ENCODE measurements around the gene TMTC3. TPM values are rescaled to one million over a fixed set of nuclear protein-coding genes. Genes with fewer than 3 reads are reported as not detected.

Gene TMTC3
- total RNA-seq, 3 donors from 2014 or later, result 7.5 to 7.7 (median 7.5) TPM

DNA sequence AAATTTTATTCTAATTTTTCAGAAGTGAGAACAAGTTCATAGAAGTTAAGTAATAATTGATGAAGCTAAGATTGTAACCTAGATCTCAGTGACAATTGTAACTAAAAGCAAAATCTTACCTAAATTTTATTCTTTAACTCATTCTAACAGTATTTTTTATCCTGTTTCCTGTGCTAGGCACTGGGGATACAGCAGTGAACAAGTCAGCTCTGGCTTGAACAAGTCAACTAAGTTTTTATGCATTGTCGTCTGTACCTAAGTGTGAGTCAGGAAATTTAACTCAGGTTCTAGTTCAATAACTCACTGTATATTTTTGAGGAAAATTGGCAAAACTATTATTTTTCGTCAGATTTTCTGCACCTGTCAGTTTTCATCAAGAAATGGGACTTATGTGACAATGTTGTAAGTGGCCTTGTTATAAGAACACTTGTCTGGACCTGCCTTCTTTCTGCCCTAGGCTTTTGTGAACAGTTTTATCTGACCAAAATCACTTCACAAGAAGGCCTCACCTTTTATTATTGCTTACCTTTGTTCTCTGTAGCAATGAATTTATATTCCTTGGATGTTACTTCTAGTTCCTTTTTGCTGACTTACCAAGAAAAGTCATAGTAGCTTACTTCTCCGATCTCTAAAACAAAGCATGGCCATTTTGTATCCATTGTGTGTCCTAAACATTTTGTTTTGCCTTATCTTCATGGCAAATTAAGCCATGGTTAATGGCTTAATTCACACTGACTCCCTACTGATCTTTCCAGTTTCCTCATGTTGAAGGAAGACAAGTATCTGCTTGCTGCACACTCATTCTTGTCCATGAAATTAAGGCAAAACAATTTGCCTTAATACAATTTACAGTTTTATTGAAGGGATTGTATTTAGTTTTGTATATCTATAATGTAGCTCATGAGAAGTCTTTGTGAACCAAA is 2.7 kb downstream of the TMTC3 start:
- Mint-ChIP-seq H3K36me3 (ENCODE audit: insufficient read depth) (peaks cover 5% of the 10 kb centered on the region), H3K27me3 (ENCODE audit: low read depth) (no peaks in the 10 kb centered on the region), H3K4me3 (peak overlapping the region; percentile 28), H3K9me3 (no peaks in the 10 kb centered on the region), H3K4me1 (ENCODE audit: low read depth) (peaks cover 41% of the 10 kb centered on the region)
- DNase-seq, result no peak
- ATAC-seq, result no peak

DNA sequence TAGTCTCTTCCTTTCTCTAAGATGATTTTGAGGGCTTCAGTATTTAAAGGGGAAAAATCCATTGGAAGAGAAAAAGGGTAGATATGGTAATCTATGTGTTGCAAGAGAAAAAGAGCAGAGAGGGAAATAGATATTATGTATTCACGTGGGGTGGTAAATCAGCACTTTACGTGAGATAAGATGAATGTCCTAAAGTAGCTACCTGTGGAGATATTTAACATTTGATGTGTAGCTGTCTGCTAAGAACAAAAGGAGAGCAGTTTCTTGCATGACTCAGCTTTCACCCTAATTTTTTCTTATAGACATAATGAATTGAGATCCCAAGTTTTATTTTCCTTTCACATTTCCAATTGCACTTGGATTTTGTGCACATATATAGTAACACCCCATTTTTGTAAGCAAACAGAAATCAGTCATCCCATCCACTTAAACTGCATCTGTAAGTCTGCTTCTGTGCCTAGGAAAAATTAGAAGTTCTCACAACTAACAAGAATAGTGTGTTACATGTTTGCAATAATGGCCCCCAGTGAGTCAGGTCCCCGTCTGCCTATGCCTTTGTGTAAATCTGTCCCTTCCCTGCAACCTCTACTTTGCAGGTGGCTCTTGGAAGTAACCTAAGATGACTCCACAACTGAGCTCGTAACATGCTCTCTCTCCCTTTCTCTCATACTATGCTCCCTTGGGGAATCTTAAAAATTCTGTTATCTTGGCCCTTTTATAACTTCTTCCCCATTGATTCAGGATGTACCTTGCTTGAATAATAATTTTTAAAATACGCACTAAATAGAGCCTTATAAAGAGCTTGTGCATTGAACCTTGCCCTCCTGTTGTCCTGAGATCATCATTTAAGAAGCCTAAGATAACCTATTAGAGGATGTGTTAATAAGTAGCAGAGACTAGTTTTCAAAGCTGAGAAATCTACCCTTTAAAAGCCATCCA is 3.7 kb downstream of the TMTC3 start:
- Mint-ChIP-seq H3K4me3 (no peak overlapping the region), H3K9me3 (no peaks in the 10 kb centered on the region), H3K36me3 (ENCODE audit: insufficient read depth) (peaks cover 8% of the 10 kb centered on the region), H3K27me3 (ENCODE audit: low read depth) (no peaks in the 10 kb centered on the region), H3K4me1 (ENCODE audit: low read depth) (peaks cover 44% of the 10 kb centered on the region)
- ATAC-seq (no peak), DNase-seq (no peak)

DNA sequence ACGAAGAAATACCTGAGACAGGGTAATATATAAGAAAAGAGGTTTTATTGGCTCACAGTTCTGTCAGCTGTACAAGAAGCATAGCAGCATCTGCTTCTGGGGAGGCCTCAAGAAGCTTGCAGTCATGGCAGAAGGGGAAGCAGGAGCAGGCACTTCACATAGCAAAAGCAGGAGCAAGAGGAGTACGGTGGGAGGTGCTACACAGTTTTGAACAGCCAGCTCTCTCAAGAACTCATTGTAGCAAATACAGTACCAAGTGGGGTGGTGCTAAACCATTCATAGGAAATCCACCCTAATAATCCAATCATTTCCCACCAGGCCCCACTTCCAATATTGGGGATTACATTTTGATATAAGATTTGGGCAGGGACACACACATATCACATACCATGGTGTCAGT is 8.0 kb downstream of the TMTC3 start:
- Mint-ChIP-seq H3K4me3 (no peak overlapping the region), H3K4me1 (ENCODE audit: low read depth) (peaks cover 32% of the 10 kb centered on the region), H3K9me3 (no peaks in the 10 kb centered on the region), H3K36me3 (ENCODE audit: insufficient read depth) (peaks cover 12% of the 10 kb centered on the region), H3K27me3 (ENCODE audit: low read depth) (no peaks in the 10 kb centered on the region)
- ATAC-seq (no peak), DNase-seq (no peak)

DNA sequence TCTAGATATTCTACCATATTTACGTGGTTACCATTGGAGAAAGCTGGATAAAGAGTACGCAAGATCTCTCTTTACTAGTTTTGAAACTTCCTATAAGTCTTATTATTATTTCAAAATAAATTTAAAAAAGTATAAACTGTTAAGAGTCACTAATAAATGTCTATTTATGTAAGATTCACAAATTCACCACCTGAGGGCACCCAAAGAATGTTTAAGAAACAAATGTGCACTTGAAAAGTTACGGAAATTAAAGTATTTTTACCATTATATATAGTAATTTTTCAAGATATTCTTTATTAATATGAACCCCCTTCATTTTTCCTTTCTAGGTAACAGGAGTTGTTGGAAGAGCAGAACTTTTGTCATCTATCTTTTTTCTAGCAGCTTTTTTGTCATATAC is 11.9 kb downstream of the TMTC3 start:
- Mint-ChIP-seq H3K4me1 (ENCODE audit: low read depth) (peaks cover 16% of the 10 kb centered on the region), H3K9me3 (no peaks in the 10 kb centered on the region), H3K36me3 (ENCODE audit: insufficient read depth) (peaks cover 19% of the 10 kb centered on the region), H3K27me3 (ENCODE audit: low read depth) (no peaks in the 10 kb centered on the region), H3K4me3 (no peak overlapping the region)
- no peak for DNase-seq
- no peak for ATAC-seq

DNA sequence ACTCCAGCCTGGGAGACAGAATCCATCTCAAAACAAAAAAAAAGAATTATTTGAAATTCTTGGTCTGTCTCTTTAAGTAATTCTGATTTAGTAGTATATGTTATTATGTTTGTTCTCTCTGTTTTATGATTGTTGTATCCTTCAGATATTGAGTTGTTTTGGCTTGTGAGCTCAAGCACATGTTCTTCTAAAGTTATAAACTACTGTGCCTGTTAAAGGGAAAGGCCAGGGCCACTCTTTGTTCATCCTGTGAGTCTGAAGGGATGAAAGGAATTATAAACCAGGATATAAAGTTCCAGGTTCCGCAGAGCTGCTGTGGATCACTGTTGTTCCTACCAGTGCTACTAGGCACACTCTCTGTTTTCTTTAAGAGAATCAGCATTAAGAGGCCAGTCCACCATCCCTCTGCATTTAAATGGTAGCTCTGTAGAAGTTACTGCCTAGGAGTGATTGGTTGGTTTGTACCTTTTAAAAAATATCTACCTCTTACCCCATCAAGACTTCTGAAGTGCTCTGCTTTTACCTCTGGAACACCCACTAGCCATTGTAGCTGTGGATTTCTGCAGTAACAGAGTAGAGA is 14.1 kb downstream of the TMTC3 start:
- no peaks in the 10 kb centered on the region for H3K9me3 Mint-ChIP-seq
- peaks cover 10% of the 10 kb centered on the region for H3K4me1 Mint-ChIP-seq (ENCODE audit: low read depth)
- DNase-seq, result no peak
- ATAC-seq, result no peak
- H3K27me3 Mint-ChIP-seq (ENCODE audit: low read depth), result no peaks in the 10 kb centered on the region
- H3K4me3 Mint-ChIP-seq, result no peak overlapping the region
- peaks cover 14% of the 10 kb centered on the region for H3K36me3 Mint-ChIP-seq (ENCODE audit: insufficient read depth)

DNA sequence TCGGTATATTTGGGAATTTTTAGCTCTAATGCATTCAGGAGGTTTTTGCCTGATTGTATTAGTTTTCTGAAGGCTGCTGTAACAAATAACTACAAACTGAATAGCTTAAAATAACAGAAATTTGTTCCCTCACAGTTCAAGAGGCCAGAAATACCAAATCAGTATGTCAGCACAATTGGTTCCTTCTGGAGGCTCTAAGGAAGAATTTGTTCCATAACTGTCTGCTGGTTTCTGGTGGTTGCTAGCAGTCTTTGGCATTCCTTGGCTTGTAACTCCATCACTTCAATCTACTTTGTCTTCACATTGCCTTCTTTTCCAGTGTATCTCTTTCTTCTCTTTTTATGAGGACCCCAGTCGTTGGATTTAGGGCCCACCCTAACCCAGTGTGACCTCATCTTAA is 21.3 kb downstream of the TMTC3 start:
- H3K36me3 Mint-ChIP-seq (ENCODE audit: insufficient read depth), result peaks cover 36% of the 10 kb centered on the region
- no peaks in the 10 kb centered on the region for H3K4me1 Mint-ChIP-seq (ENCODE audit: low read depth)
- no peaks in the 10 kb centered on the region for H3K9me3 Mint-ChIP-seq
- no peaks in the 10 kb centered on the region for H3K27me3 Mint-ChIP-seq (ENCODE audit: low read depth)
- ATAC-seq, result no peak
- no peak for DNase-seq
- H3K4me3 Mint-ChIP-seq, result no peak overlapping the region

DNA sequence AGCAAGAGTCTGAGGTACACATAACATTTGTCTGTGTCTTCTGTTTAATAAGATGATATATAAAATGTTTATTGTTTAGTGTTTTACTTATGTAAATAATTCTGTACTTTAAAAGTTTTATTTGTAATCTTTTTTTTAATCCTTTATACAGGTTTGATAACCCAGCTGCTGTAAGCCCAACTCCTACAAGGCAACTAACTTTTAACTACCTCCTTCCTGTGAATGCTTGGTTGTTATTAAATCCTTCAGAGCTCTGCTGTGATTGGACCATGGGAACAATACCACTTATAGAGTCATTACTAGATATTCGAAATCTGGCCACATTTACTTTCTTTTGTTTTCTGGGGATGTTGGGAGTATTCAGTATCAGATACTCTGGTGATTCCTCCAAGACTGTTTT is 24.1 kb downstream of the TMTC3 start:
- Mint-ChIP-seq H3K4me3 (no peak overlapping the region), H3K9me3 (no peaks in the 10 kb centered on the region), H3K4me1 (ENCODE audit: low read depth) (no peaks in the 10 kb centered on the region), H3K36me3 (ENCODE audit: insufficient read depth) (peaks cover 49% of the 10 kb centered on the region), H3K27me3 (ENCODE audit: low read depth) (no peaks in the 10 kb centered on the region)
- no peak for ATAC-seq
- DNase-seq, result no peak

DNA sequence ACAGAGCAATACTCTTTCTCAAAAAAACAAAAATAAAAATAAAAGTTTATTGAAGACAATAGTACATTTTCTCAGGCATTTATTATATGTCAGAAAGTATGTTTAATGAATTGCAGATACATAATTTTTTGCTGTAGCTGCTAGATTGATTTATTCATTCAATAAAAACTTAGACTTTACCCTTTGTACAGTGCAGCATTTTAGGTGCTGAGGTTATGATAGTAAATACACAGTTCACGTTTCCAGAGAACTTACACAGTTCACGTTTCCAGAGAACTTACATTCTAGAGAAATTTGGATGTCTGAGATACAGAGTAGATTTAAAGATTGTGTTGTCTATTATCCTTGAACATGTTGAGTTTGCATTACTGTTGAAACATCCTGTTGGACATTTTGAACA is 25.3 kb downstream of the TMTC3 start:
- Mint-ChIP-seq H3K9me3 (no peaks in the 10 kb centered on the region), H3K4me3 (no peak overlapping the region), H3K27me3 (ENCODE audit: low read depth) (no peaks in the 10 kb centered on the region), H3K36me3 (ENCODE audit: insufficient read depth) (peaks cover 53% of the 10 kb centered on the region), H3K4me1 (ENCODE audit: low read depth) (no peaks in the 10 kb centered on the region)
- DNase-seq (no peak), ATAC-seq (no peak)

DNA sequence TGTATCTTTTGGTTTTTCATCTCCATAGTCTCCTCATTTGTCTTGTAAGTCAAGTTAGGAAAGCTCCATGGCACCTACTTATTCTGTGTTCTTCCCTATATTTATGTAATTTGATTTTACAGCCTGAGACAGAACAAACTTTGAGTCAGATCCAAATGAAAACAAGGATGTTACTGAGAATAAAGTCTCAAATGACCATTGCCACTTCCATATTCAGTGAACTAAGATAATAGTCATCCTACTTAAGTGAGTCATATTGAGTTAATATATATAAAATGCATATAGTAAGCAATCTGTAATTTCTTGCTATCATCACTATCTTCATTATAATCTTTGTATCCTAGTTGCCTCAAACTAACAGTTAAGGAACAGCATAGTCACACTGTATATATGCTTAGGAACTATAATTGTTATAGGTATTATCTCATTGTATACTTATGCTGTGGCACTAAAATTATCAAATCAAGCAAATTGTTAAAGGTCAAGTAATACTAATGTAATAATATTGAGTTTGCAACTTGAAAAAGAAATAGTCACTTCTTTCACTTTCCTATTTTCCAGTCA is 30.8 kb downstream of the TMTC3 start:
- no peaks in the 10 kb centered on the region for H3K4me1 Mint-ChIP-seq (ENCODE audit: low read depth)
- peaks cover 54% of the 10 kb centered on the region for H3K36me3 Mint-ChIP-seq (ENCODE audit: insufficient read depth)
- ATAC-seq, result no peak
- H3K4me3 Mint-ChIP-seq, result no peak overlapping the region
- H3K27me3 Mint-ChIP-seq (ENCODE audit: low read depth), result no peaks in the 10 kb centered on the region
- DNase-seq, result no peak
- no peaks in the 10 kb centered on the region for H3K9me3 Mint-ChIP-seq

DNA sequence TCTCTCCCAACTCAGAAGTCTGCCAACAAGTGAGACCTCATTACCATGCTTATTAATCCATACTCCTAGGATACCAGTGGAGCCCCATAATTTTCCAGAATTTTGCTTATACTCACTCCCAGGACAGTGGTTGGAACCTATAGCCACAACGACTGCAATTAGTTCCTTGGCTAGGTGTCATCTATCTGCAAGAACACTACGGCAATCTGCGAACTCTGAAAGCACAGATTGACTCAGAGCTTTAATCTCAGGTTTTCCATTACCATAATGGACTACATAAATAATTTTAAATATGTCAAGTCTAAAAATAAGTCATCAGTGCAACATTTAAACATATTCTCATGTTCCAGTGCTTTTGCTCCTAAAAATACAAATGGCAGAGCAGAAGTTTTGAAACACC is 33.4 kb downstream of the TMTC3 start:
- Mint-ChIP-seq H3K27me3 (ENCODE audit: low read depth) (no peaks in the 10 kb centered on the region), H3K36me3 (ENCODE audit: insufficient read depth) (peaks cover 56% of the 10 kb centered on the region), H3K9me3 (no peaks in the 10 kb centered on the region), H3K4me3 (no peak overlapping the region), H3K4me1 (ENCODE audit: low read depth) (no peaks in the 10 kb centered on the region)
- no peak for ATAC-seq
- DNase-seq, result no peak

DNA sequence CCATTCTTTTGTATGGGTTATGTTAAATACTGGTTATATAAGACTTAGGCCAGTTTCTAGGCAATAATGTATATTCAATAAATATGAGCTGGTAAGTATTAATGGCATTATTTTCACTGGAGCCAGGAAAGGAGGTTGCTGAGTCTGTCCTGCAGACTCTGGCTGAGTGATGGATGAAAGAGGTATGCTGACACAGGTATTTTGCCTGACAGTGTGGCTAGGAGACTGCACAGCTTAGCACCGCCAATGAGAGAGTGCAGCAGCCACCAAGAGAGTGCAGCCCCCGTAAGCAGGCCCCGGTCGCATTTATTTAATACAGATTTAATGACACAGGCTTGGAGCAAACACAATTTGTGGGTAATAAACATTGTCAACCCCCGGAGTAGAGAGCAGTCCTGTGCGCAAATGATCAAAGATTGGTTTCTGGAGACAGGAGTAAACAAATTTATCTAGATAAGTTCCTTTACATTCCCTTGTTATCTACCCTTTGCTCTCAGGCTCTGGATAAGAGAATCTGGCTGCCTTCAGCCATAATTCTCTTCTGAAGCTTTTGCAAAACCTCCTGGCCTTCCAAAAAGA is 37.4 kb downstream of the TMTC3 start:
- Mint-ChIP-seq H3K36me3 (ENCODE audit: insufficient read depth) (peaks cover 68% of the 10 kb centered on the region), H3K4me3 (no peak overlapping the region), H3K4me1 (ENCODE audit: low read depth) (no peaks in the 10 kb centered on the region), H3K27me3 (ENCODE audit: low read depth) (no peaks in the 10 kb centered on the region), H3K9me3 (no peaks in the 10 kb centered on the region)
- ATAC-seq, result no peak
- DNase-seq, result no peak

DNA sequence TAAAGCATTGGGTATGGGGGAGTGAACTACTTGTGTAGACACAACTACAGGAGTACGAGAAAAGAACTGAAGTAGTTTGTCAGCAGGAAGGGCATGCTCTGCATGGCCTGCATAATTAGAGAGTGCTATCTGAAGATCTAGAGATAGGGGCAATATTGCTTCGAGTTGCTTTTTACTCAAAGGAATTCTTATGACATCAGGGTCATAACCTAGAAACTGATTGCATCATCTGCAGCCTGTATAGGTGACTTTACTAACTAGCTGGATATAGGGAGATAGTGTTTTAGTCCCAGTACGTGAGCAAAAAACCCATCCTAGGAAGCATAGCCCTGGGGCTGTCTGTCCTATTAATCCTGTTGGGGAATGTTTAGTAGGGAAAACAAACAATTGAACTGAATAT is 39.8 kb downstream of the TMTC3 start:
- DNase-seq (no peak), ATAC-seq (no peak)
- Mint-ChIP-seq H3K4me3 (no peak overlapping the region), H3K36me3 (ENCODE audit: insufficient read depth) (peaks cover 65% of the 10 kb centered on the region), H3K27me3 (ENCODE audit: low read depth) (no peaks in the 10 kb centered on the region), H3K9me3 (no peaks in the 10 kb centered on the region), H3K4me1 (ENCODE audit: low read depth) (no peaks in the 10 kb centered on the region)

DNA sequence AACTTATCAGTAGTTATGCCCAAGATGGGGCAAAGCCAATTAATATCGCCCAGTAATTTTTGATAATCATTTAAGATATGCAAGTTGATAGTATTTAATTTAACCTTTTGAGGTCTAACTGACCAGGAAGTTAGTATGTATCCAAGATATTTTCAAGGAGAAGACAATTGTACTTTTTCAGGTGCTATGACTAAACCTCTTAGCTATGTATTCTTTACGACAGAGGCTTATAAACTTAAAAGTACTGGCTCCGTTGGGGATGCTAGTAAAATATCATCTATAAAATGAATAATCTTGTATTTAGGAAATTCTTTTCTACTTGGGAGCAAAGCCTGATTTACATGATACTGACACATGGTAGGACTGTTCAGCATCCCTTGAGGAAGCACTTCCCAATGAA is 40.3 kb downstream of the TMTC3 start:
- Mint-ChIP-seq H3K4me1 (ENCODE audit: low read depth) (no peaks in the 10 kb centered on the region), H3K4me3 (no peak overlapping the region), H3K9me3 (no peaks in the 10 kb centered on the region), H3K36me3 (ENCODE audit: insufficient read depth) (peaks cover 62% of the 10 kb centered on the region), H3K27me3 (ENCODE audit: low read depth) (no peaks in the 10 kb centered on the region)
- ATAC-seq (no peak), DNase-seq (no peak)

DNA sequence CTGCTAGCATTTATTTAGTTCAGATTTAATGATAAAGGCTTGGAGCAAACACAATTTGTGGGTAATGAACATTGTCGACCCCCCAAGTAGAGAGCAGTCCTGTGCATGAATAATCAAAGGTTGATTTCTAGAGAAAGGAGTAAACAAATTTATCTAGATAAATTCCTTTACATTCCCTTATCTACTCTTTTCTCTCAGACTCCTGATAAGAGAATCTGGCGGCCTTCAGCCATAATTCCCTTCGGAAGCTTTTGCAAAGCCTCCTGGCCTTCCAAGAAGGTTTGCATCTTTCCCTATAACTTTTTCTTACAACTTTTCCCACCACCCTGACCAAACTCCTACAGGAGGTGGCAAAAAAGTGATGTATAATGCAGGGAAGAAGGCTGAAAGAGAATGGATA is 42.1 kb downstream of the TMTC3 start:
- H3K4me1 Mint-ChIP-seq (ENCODE audit: low read depth), result no peaks in the 10 kb centered on the region
- no peak for DNase-seq
- H3K9me3 Mint-ChIP-seq, result no peaks in the 10 kb centered on the region
- H3K4me3 Mint-ChIP-seq, result no peak overlapping the region
- ATAC-seq, result no peak
- peaks cover 50% of the 10 kb centered on the region for H3K36me3 Mint-ChIP-seq (ENCODE audit: insufficient read depth)
- no peaks in the 10 kb centered on the region for H3K27me3 Mint-ChIP-seq (ENCODE audit: low read depth)
